Thyroid gland (tissue), 4 donors: Measurements from ENCODE around the gene C10orf90.

Source experiments
- POLR2A ChIP-seq, 2 donors: fragments of 450-650 bp; IDR thresholded peaks; one replicate each; pipeline ENCODE4 v1.6.1; 2017; ENCODE audit warnings: antibody characterized with exemption in 2 of 2, mild to moderate bottlenecking in 2 of 2, moderate library complexity in 1 of 2
- TF ChIP-seq, protein P1 (sequence below), 6 experiments: fragments of 200-600 bp in 3 of 6; fragments of 450-650 bp in 3 of 6; sonication (generic) in 3 of 6; IDR thresholded peaks; one replicate each; pipeline ENCODE4 v1.5.1; 2016 to 2019; ENCODE audit warnings: antibody characterized with exemption in 6 of 6, mild to moderate bottlenecking in 2 of 6, inconsistent platforms in 1 of 6, moderate library complexity in 1 of 6

DNA sequence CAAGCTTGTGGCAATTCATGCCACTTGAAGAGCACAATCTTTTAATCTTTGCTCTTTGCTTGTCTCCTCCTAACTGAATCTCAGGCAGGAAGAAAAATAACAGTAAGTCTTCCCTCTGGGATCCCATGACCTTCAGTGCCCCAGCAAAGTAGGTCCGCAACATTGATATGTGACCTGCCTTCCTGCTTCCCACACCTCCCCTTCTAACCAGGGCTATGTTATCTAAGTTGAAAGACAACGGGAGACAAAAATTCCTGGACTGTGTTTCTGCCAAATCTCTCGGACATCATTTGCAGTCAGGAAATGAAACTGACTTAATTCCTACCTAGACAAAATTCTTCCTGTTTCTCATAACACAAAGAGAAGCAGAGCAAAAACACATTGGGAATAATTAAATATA, 53.8 kb downstream of the C10orf90 start:
- TF ChIP-seq, protein P1, sequence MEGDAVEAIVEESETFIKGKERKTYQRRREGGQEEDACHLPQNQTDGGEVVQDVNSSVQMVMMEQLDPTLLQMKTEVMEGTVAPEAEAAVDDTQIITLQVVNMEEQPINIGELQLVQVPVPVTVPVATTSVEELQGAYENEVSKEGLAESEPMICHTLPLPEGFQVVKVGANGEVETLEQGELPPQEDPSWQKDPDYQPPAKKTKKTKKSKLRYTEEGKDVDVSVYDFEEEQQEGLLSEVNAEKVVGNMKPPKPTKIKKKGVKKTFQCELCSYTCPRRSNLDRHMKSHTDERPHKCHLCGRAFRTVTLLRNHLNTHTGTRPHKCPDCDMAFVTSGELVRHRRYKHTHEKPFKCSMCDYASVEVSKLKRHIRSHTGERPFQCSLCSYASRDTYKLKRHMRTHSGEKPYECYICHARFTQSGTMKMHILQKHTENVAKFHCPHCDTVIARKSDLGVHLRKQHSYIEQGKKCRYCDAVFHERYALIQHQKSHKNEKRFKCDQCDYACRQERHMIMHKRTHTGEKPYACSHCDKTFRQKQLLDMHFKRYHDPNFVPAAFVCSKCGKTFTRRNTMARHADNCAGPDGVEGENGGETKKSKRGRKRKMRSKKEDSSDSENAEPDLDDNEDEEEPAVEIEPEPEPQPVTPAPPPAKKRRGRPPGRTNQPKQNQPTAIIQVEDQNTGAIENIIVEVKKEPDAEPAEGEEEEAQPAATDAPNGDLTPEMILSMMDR (IDR thresholded peaks at IDR 0.05) = no peak
- no peak for TF ChIP-seq POLR2A (IDR thresholded peaks at IDR 0.05)
